Nephron progenitor cell (in vitro differentiated cells): ENCODE results near the gene COMP.

ENCODE experiments used
- DNase-seq: peaks from one replicate; pipeline ENCODE4 v3.0.0; 2021
- H3K27ac Mint-ChIP-seq: 2 replicates; pipeline ENCODE4 v1.8.0; 2021; ENCODE audit warnings: mild to moderate bottlenecking, moderate library complexity, mixed read lengths
- H3K27me3 Mint-ChIP-seq: 2 replicates; pipeline ENCODE4 v1.8.0; 2021; ENCODE audit warnings: mild to moderate bottlenecking, low read depth, mixed read lengths; ENCODE audit not compliant: poor library complexity
- H3K36me3 Mint-ChIP-seq: 2 replicates; pipeline ENCODE4 v1.8.0; 2021; ENCODE audit warnings: low read depth, mixed read lengths
- H3K4me1 Mint-ChIP-seq: 2 replicates; pipeline ENCODE4 v1.8.0; 2021; ENCODE audit warnings: mixed read lengths
- H3K4me3 Mint-ChIP-seq: 2 replicates; pipeline ENCODE4 v1.8.0; 2021; ENCODE audit warnings: mild to moderate bottlenecking, moderate library complexity, mixed read lengths
- H3K9me3 Mint-ChIP-seq: 2 replicates; pipeline ENCODE4 v1.8.0; 2021; ENCODE audit warnings: mild to moderate bottlenecking, moderate library complexity, mixed read lengths
- CTCF ChIP-seq: fragments of 200-600 bp; sonication (generic); IDR thresholded peaks from 2 replicates; pipeline ENCODE4 v1.5.0; 2021; ENCODE audit warnings: antibody characterized with exemption

Gene COMP

GRCh38 chr19:18804643-18805042, 13.5 kb upstream of the COMP start:
- peaks cover 20% of the 10 kb centered on the region for H3K4me1 Mint-ChIP-seq
- no peak for TF ChIP-seq CTCF
- DNase-seq, result no peak
- peaks cover 10% of the 10 kb centered on the region for H3K27me3 Mint-ChIP-seq
- H3K36me3 Mint-ChIP-seq, result no peaks in the 10 kb centered on the region
- no peaks in the 10 kb centered on the region for H3K9me3 Mint-ChIP-seq
- H3K4me3 Mint-ChIP-seq, result no peak overlapping the region
- H3K27ac Mint-ChIP-seq, result no peak overlapping the region

- Mint-ChIP-seq H3K27me3 (peaks cover 7% of the 10 kb centered on the region), H3K4me3 (no peak overlapping the region), H3K4me1 (peaks cover 20% of the 10 kb centered on the region), H3K27ac (no peak overlapping the region), H3K9me3 (no peaks in the 10 kb centered on the region), H3K36me3 (no peaks in the 10 kb centered on the region)
- TF ChIP-seq CTCF, result no peak
- DNase-seq, result no peak
Observed at GRCh38 chr19:18804139-18804601, 13.1 kb upstream of the COMP start.

GRCh38 chr19:18803550-18804138, 12.5 kb upstream of the COMP start:
- TF ChIP-seq CTCF, result no peak
- Mint-ChIP-seq H3K9me3 (no peaks in the 10 kb centered on the region), H3K27ac (no peak overlapping the region), H3K36me3 (no peaks in the 10 kb centered on the region), H3K4me1 (peaks cover 20% of the 10 kb centered on the region), H3K4me3 (no peak overlapping the region), H3K27me3 (peaks cover 4% of the 10 kb centered on the region)
- DNase-seq, result no peak

- no peaks in the 10 kb centered on the region for H3K36me3 Mint-ChIP-seq
- TF ChIP-seq CTCF, result no peak
- H3K4me1 Mint-ChIP-seq, result peaks cover 21% of the 10 kb centered on the region
- H3K27ac Mint-ChIP-seq, result no peak overlapping the region
- no peaks in the 10 kb centered on the region for H3K9me3 Mint-ChIP-seq
- DNase-seq, result no peak
- peaks cover 9% of the 10 kb centered on the region for H3K27me3 Mint-ChIP-seq
- H3K4me3 Mint-ChIP-seq, result no peak overlapping the region
Observed at GRCh38 chr19:18802354-18802753, 11.2 kb upstream of the COMP start.

GRCh38 chr19:18800636-18801035, 9.5 kb upstream of the COMP start:
- H3K36me3 Mint-ChIP-seq, result no peaks in the 10 kb centered on the region
- H3K4me3 Mint-ChIP-seq, result no peak overlapping the region
- H3K27ac Mint-ChIP-seq, result no peak overlapping the region

More at GRCh38 chr19:18800636-18801035, 9.5 kb upstream of the COMP start:
- no peak for TF ChIP-seq CTCF
- peaks cover 22% of the 10 kb centered on the region for H3K4me1 Mint-ChIP-seq
- no peaks in the 10 kb centered on the region for H3K9me3 Mint-ChIP-seq
- H3K27me3 Mint-ChIP-seq, result peaks cover 22% of the 10 kb centered on the region
- no peak for DNase-seq
